Germinal center (tissue), 1 donor: Measurements from ENCODE around the gene SYVN1.
"Not testable (repeated sequence)": the region's sequence is repeated elsewhere in the genome, so short reads cannot be mapped to it uniquely, and the experiment has no call there.

ENCODE experiments used
- DNase-seq: peaks from one replicate; pipeline ENCODE4 v3.0.0; 2012; ENCODE audit warnings: mixed read lengths, low spot score

Gene SYVN1

GRCh38 chr11:65127473-65128181, 6.7 kb downstream of the SYVN1 start:
- no peak for DNase-seq

DNA sequence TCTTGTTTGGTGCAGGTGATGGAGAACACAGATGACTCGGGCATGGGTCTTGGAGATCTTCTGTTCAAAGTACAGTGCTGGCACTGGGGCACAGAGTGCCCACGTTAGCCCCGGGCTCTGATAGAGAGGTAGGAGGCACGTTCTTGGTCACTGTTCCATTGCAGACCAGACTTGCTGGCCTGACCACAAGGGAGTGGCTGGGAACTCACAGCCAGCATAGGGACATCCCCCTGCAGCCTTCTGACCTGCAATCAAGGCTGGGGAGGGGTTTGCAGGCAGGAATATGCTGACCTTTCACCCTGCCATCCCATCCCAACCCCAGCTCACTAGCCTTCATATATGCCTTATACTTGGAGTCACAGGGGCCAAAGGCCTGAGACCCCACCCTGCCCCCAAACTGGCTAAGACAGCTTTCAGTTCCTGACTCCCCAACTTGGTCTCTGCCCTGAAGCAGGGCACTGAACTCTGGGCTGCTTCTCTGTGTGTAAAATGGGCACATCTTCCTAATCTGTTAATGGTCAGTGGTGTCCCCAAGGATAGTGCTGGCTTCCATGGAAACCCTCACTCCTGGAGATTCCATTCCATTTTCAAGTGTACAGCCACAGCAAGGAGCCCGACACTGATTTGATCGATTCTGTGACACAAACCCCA, 7.6 kb downstream of the SYVN1 start:
- DNase-seq: no peak

DNA sequence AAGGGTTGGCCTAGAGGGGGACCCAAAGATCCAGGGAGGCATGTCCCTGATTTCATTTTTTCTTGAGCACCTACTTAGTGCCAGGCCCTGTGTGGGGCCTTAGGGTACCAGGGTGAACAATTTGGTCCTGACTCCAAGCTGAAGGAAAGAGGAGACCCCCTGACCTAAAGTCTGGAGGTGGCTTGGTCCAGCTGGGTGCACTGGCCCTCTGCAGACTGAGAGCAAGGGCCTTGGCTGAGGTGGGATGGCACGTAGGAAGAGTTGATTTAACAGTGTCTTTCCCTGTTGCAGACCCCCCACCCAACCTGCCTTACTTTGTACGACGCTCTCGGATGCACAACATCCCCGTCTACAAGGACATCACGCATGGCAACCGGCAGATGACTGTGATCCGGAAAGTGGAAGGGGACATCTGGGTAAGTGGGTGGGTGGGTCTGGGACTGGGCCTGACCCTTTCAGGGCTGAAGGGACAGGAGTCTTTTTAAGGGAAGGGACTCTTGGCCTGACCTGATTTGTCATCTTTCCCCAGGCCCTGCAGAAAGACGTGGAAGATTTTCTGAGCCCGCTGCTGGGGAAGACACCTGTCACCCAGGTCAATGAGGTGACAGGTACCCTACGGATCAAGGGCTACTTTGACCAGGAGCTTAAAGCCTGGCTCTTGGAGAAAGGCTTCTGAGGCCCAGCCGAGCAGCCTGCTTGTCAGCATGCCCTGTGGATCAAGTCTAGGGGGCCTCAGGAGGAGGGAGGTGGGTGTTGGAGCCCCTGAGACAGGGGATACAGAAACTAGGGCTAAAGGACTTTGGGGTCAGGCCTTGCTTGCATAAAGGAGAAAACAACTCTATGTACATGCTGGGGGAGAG, 8.9 kb downstream of the SYVN1 start:
- DNase-seq: no peak

GRCh38 chr11:65124480-65125196, 9.7 kb downstream of the SYVN1 start:
- DNase-seq: no peak

GRCh38 chr11:65121865-65122696, 12.2 kb downstream of the SYVN1 start, which contains the start of the genes FAU and MRPL49:
TSS of gene FAU (minus strand) at chr11:65122134. CDS start at chr11:65121813, 321 bp downstream.
TSS of gene MRPL49 (plus strand) at chr11:65122321. CDS start at chr11:65122347, 26 bp downstream.
- DNase-seq: peak; percentile 94

GRCh38 chr11:65121447-65121864, 12.9 kb downstream of the SYVN1 start:
- no peak for DNase-seq

DNA sequence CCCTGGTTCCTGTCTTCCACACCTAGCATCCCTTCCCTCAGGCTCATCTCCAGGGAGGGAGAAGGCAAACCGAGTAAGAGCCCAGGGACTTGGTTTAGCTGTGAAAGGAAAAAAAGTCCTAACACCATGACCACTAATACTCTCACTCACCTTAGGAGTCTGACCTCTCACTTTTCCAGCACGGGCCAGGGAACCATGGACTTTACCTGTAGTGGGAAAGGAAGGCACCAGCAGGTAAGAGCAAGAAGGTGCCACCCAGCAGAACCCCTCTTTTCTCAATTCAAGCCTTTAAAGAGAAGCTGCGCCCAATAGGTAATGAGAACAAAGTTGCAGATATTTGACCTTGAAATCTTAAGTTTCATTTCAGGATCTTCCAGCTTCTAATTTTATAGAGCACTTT, 13.5 kb downstream of the SYVN1 start:
- DNase-seq: no peak

DNA sequence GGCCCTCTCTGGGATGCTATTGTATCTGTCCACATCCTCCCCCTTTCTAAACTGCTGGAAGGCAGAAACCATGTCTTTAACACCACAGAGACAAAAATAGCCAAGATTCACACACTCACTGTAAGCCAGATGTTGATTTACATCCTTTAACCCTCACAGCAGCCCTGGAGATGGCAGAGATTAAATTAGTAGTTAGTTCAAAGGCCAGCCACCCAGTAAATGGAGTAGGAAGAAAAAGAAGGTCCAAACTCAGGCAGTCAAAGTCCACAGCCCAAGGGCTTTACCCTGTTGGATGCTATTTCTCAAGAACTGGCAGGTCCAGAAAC, 14.7 kb downstream of the SYVN1 start:
- DNase-seq: no peak

GRCh38 chr11:65118891-65119669, 15.2 kb downstream of the SYVN1 start:
- not testable (repeated sequence) for DNase-seq

DNA sequence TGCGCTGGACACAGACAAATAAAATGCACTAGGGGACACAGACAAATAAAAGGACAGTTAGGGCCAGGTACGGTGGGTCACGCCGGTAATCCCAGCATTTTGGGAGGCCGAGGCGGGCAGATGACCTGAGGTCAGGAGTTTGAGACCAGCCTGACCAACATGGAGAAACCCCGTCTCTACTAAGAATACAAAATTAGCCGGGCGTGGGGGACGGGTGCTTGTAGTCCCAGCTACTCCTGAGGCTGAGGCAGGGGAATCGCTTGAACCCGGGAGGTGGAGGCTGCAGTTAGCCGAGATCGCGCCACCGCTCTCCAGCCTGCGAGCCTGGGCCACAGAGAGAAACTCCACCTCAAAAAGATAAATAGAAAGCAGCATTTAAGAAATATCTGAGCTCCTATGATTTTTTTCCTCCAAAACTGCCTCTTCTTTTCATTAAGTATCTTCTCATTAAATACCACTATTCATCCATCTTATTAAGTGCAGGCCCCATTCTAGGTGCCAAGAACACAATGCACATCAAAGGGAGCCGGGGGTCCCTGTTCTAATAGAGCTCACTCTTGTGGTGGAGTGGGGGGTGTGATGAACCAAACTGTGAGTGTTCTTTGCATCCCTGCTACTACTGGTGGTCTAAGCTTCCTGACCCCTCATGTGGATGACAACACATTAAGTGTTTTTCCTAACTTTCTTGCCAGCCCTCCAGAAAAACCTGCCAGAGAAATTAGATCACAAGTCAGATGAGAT, 16.1 kb downstream of the SYVN1 start:
- DNase-seq: no peak

DNA sequence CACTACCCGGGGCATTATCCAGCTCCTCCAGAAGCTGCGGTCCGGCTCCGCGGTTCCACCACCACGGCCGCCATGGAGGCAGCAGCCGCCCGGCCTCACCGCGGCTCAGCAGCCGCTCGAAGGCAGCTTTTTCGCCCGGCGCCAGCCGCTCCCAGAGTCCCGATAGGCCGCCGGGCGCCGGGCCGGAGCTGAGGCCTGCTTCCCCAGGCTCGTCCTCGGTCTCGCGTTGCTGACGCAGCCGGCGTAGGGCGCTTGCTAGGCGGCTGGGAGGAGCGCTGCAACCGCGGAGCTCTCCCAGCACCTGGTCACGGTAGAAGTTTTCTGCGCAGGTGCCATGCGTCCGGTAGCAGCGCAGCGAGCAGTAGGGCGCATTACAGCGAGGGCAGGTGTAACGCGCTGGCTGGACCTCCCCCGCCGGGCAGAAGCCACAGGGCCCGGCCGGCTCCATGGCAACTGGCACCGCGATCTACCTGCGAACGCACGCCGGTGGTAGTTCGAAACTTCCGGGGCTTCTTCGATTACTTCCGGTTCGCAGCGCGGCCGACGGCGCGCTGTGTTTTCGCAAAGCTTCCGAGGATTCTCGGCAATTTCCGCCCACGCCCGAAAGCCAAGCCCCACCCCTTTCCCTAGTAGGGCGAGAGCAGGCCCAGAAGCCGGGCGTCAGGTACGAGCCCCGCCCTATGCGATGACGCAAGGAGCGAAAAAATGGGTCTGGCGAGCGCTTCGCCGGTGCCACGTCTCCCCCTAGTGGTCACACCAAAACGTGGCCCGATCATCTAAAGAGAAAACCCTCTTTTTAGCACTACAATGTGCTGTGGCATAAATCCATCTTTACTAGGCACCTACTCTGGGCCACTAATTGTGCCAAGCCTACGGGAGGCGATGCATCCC, 16.9 kb downstream of the SYVN1 start, which contains the start of gene ZNHIT2:
Gene ZNHIT2 (minus strand): TSS at position 496 of the 891 bp plus-strand sequence. CDS start 48 bp downstream, at position 448.
- peak; percentile 92 for DNase-seq

- DNase-seq: no peak
Observed at GRCh38 chr11:65116370-65117205, 17.7 kb downstream of the SYVN1 start.

- no peak for DNase-seq
Observed at GRCh38 chr11:65115361-65116082, 18.8 kb downstream of the SYVN1 start.

- no peak for DNase-seq
Observed at GRCh38 chr11:65114538-65115171, 19.7 kb downstream of the SYVN1 start.

- no peak for DNase-seq
Observed at GRCh38 chr11:65113839-65114238, 20.5 kb downstream of the SYVN1 start.

DNA sequence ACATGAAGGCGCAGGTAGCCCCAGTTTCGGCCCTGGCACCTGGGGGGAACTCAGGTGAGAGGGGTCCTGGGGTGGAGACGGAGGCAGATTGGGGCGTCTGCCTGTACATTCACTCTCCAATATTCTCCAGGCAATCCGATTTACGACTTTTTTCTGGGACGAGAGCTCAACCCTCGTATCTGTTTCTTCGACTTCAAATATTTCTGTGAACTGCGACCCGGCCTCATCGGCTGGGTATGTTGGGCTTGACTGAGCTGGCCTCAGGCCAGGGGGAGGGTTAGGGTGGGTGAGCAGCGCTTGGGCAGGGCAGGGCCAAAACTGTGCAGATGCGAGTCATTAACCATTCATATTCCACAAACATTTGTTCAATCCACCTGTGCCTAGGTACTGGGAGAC, 21.0 kb downstream of the SYVN1 start:
- DNase-seq: no peak
